GM18526 (cell line): ENCODE measurements around the gene PEAK3.

Source experiments
- POLR2A ChIP-seq: IDR thresholded peaks from 3 replicates; pipeline ENCODE4 v1.6.1; 2011; ENCODE audit not compliant: insufficient read length; ENCODE audit errors: extremely low read depth

PEAK3 gene

DNA sequence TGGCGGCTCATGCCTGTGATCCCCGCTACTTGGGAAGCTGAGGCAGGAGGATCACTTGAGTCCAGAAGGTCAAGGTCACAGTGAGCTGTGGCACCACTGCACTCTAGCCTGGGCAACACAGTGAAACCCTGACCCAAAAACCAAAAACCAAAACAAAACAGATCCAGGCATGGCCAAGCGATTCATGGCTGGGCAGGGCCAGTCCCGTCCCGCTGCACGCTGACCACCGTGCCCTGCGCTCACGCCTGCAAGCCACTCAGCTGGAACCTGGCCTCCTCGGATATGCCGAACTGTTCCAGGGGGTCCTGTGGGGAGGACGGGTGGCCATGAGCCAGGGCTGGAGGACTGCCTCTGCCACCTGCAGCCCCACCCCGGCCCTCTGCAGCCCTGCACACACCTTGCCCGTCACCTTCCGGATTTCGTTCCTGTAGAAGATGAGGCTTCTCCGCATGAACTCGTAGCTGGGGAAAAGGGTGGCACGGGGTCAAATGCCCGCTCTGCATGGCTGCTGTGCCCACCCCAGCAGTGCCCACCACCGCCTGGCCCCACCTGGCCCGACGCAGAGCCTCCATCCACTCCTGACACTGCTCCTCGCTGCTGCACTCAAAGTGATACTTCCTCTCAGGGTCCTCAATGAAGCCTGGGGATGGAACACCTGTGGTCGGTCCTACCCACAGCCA is 48.2 kb downstream of the PEAK3 start:
- no peak for TF ChIP-seq POLR2A

DNA sequence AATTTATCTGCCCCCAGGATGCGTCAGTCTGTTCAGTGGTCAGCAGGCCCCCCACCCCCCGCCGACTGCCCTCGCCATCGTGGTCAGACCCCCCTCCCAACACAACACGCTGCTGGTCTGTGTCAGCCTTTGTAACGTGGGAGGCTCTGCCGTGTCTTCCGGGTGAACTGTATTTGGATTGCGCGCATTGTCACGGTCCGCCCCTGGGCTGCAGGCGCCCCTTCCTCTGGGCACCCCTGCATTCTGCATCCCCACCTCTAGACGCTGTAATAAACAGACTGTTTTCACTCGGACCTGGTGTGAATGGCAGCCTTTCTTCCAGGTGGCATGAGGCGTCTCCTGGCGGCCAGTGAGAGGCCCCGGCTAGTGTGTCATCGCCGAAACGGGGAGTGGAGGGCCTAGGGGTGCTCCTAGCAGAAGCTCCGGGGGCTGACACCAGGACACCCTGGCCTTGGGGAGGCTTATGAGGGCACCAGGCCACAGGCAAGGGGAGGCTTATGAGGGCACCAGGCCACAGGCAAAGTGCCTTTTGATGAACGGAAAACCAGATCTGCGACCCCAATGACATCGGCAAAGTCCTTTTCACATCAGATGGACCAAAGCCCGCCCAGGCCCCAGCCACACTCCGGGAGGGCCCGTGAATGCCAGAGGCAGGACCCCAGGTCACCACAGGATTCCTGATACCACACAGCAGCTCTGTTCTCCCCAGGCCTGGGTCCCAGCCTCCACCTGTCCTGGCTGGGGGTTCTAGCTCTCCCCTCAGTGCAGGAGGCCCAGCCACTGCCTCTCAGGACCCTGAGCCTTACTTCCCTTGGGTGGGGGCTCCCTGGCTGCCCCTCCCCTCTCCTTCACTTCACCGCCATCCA is 49.5 kb downstream of the PEAK3 start:
- no peak for TF ChIP-seq POLR2A

GRCh38 chr19:2231621-2232221 is 50.3 kb downstream of the PEAK3 start:
- peak; percentile 28 for TF ChIP-seq POLR2A

- no peak for TF ChIP-seq POLR2A
These were observed 51.0 kb downstream of the PEAK3 start for GRCh38 chr19:2230807-2231533.

DNA sequence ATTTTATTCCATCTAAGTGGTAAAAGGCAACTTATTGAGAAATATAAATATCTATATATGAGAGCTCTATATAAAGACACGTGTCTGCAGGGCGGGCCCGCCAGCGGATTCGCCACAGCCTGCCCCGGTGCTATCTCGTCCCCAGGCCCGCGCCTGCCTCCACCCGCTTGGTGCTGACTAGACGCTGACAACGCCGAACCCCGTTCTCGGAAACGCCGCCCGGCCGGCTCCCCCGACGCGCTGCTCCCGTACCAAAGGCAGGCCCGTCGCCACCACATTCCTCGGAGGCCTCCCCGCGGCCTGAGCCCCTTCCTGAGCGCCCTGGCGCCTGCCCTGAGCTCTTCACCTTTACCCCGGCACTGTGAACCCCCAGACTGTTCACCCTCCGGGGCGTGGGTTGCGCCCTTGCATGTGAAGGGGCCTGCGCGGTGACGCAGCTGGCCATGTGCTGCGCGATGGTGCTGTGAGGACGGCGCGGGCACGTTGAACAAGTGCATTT is 51.9 kb downstream of the PEAK3 start:
- no peak for TF ChIP-seq POLR2A

DNA sequence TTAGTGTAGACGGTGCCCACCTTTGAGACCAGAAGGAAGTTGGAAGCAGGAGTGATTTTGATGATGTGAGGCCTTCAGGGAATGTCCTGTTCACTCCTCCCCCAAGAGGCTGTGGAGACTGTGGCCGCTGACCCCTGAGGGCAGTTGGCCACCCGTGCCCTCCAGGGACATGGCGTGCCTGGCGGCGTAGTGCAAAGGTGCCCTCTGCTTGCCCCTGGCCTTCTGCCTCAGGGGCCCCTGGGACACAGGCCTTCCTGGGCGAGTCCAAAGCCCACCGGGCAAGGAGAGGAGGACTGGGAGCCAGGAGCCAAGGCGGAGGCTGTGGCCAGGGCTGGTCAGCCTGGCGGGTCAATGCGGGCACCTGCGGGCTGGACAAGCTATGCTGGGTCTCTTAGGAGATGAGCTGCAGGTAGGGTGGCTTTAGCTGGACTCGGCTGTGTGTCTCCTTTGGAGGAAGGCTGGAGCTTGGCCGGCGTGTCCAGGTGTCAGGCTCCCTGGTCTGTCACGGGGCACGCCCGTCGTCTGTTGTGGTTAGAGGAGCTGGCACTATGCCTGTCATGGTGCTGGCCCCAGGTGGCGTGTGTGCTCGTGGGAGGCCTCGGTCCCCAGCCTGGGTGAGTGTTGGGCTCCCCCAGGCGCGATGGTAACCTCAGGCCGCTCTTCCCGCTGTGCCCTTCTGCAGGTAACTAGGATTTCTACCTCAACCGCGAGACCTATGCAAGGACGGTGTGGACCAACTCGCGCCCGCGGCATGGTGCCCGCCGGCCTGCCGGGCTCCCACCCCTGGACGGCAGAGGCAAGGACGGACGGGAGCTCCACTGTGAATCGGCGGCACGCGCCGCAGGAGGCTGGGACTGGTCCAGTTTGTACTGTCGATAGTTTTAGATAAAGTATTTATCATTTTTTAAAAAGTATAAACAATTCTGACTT is 52.6 kb downstream of the PEAK3 start:
- no peak for TF ChIP-seq POLR2A

DNA sequence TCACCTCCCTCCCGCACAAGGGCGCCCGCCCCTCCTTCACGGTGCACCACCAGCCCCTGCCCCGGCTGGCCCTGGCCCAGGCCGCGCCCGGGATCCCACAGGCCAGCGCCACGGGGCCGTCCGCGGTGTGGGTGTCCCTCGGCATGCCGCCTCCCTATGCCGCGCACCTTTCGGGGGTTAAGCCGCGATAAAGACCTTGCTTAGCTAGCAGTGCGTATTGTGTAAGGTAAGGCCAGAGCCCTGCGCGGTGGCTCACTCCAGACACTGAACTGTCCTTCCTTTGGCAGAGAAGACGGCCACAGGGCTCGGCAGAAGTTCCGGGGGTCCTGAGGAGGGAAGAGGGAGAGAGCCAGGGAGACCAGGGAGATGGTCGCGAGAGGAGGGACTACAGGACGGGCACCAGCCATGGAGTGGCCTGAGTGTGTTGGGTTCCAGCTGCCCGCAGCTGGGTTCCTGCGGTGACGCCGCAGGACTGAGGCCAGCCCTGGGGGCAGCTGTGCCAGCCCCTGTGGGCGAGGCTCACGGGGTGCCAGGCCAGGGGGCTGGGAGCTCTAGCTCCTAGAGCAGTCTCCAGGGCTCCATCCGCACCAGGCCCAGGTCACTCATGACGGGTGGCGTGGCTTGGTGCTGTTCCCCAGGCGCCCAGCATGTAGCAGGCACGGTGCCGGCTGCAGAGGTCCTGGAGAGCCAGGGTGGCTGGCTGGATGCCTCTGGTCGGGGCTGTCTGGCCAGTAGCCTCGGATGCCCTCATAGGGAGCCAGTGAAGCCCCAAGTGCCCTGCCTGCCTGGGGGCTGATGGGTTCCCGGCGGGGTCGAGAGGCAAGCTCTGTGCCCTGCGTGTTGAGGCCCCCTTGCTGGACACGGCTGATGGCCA is 53.6 kb downstream of the PEAK3 start:
- TF ChIP-seq POLR2A = no peak

DNA sequence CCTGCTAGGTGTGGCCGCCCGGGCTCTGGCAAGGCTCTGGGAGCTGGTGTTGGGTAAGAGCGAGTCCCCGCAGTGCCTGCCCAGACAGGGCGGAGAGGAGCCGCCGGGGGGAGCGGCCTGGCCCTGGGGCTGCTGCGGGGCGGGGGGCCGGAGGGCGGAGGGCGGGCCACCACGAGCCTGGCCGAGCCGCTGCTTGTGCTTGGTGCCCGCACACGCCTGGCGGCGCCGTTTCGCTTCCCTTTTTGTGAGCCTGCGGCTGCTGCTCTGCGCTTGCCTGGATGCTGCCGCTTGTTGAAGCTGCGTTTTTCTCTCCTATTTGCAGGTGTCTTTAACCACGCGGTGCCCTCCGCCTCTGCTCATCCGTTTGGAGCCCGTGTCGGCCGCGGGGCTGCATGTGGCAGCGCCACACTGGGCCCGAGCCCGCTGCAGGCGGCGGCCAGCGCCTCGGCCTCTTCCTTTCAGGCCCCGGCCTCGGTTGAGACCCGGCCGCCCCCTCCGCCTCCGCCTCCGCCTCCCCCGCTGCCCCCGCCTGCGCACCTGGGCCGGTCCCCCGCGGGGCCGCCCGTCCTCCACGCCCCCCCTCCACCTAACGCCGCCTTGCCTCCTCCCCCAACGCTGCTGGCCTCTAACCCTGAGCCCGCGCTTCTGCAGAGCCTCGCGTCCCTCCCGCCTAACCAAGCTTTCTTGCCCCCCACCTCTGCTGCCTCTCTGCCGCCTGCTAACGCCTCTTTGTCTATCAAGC is 54.4 kb downstream of the PEAK3 start:
- no peak for TF ChIP-seq POLR2A

GRCh38 chr19:2226840-2227360 is 55.1 kb downstream of the PEAK3 start:
- no peak for TF ChIP-seq POLR2A

- TF ChIP-seq POLR2A = no peak
These were observed 55.7 kb downstream of the PEAK3 start for GRCh38 chr19:2226051-2226839.

- no peak for TF ChIP-seq POLR2A
These were observed 56.4 kb downstream of the PEAK3 start for GRCh38 chr19:2225415-2226050.

- TF ChIP-seq POLR2A = no peak
These were observed 57.1 kb downstream of the PEAK3 start for GRCh38 chr19:2224754-2225349.
